Liver (tissue), 9 donors: ENCODE results near the gene CCDC30. TPM values are rescaled to one million over a fixed set of nuclear protein-coding genes. Genes with fewer than 3 reads are reported as not detected.

Source experiments
- DNase-seq: peaks from one replicate; pipeline ENCODE4 v3.0.0-alpha.2; 2017; ENCODE audit warnings: low spot score
- H3K27ac ChIP-seq, 2 donors: one replicate each; pipeline ENCODE4 v1.7.0; 2013; ENCODE audit warnings: inconsistent platforms in 2 of 2, low read length in 2 of 2, control low read depth in 1 of 2, low read depth in 1 of 2, mild to moderate bottlenecking in 1 of 2
- H3K27me3 ChIP-seq, 4 donors: one replicate each; pipeline versions ENCODE4 v1.6.1 to v1.7.0; 2013; ENCODE audit warnings: low read length in 3 of 4, inconsistent platforms in 1 of 4, mild to moderate bottlenecking in 1 of 4, moderate library complexity in 1 of 4; ENCODE audit not compliant: control insufficient read depth in 4 of 4, insufficient read depth in 4 of 4
- H3K36me3 ChIP-seq, 4 donors: one replicate each; pipeline versions ENCODE4 v1.6.1 to v1.7.0; 2013; ENCODE audit warnings: low read length in 3 of 4, mild to moderate bottlenecking in 3 of 4, low read depth in 1 of 4, moderate library complexity in 1 of 4; ENCODE audit not compliant: control insufficient read depth in 4 of 4, insufficient read depth in 3 of 4
- H3K4me1 ChIP-seq, 4 donors: one replicate each; pipeline versions ENCODE4 v1.6.1 to v1.7.0; 2013; ENCODE audit warnings: low read length in 3 of 4, mild to moderate bottlenecking in 3 of 4, moderate library complexity in 1 of 4; ENCODE audit not compliant: control insufficient read depth in 4 of 4, insufficient read depth in 4 of 4
- H3K4me3 ChIP-seq, 3 donors: one replicate each; pipeline versions ENCODE4 v1.6.1 to v1.7.0; 2013; ENCODE audit warnings: low read length in 3 of 3, control low read depth in 1 of 3, low read depth in 1 of 3, mild to moderate bottlenecking in 1 of 3
- H3K9ac ChIP-seq, 2 donors: one replicate each; pipeline ENCODE4 v1.7.0; 2013; ENCODE audit warnings: low read length in 2 of 2, mild to moderate bottlenecking in 2 of 2, moderate library complexity in 2 of 2, control low read depth in 1 of 2, low read depth in 1 of 2
- H3K9me3 ChIP-seq, 4 donors: one replicate each; pipeline versions ENCODE4 v1.6.1 to v1.7.0; 2013; ENCODE audit warnings: low read length in 3 of 4; ENCODE audit not compliant: control insufficient read depth in 4 of 4
- ATF3 ChIP-seq: IDR thresholded peaks from 2 replicates; pipeline ENCODE4 v1.6.1; 2016; ENCODE audit warnings: antibody characterized with exemption
- CTCF ChIP-seq: fragments of 150-350 bp; IDR thresholded peaks from 2 replicates; pipeline ENCODE4 v1.5.1; 2017; ENCODE audit warnings: improper control_type of control experiment, low read depth, low read length; ENCODE audit not compliant: missing input control
- EGR1 ChIP-seq, 2 donors: IDR thresholded peaks; 2 replicates each; pipeline ENCODE4 v1.6.1; 2016 to 2018; ENCODE audit warnings: antibody characterized with exemption in 2 of 2, low read depth in 2 of 2
- FOXA1 ChIP-seq: IDR thresholded peaks from 2 replicates; pipeline ENCODE4 v1.6.1; 2016; ENCODE audit warnings: antibody characterized with exemption
- FOXA2 ChIP-seq: IDR thresholded peaks from 2 replicates; pipeline ENCODE4 v1.6.1; 2016; ENCODE audit warnings: antibody characterized with exemption
- HNF4A ChIP-seq, 2 donors: conservative IDR thresholded peaks; 2 replicates each; pipeline ENCODE4 v1.6.1; 2016; ENCODE audit warnings: antibody characterized with exemption in 2 of 2, mild to moderate bottlenecking in 2 of 2
- HNF4G ChIP-seq: IDR thresholded peaks from 2 replicates; pipeline ENCODE4 v1.6.1; 2016; ENCODE audit warnings: antibody characterized with exemption
- JUND ChIP-seq, 2 donors: IDR thresholded peaks; 2 replicates each; pipeline ENCODE4 v1.6.1; 2016; ENCODE audit warnings: antibody characterized with exemption in 2 of 2
- NR2F2 ChIP-seq: IDR thresholded peaks from 2 replicates; pipeline ENCODE4 v1.6.1; 2016; ENCODE audit warnings: antibody characterized with exemption
- RAD21 ChIP-seq, 2 donors: IDR thresholded peaks; 2 replicates each; pipeline ENCODE4 v1.6.1; 2016; ENCODE audit warnings: antibody characterized with exemption in 2 of 2, mild to moderate bottlenecking in 2 of 2
- RXRA ChIP-seq, 2 donors: IDR thresholded peaks; 2 replicates each; pipeline ENCODE4 v1.6.1; 2017 to 2018; ENCODE audit warnings: antibody characterized with exemption in 2 of 2, mild to moderate bottlenecking in 1 of 2
- SP1 ChIP-seq: IDR thresholded peaks from 2 replicates; pipeline ENCODE4 v1.6.1; 2018; ENCODE audit warnings: antibody characterized with exemption, mild to moderate bottlenecking
- TAF1 ChIP-seq: conservative IDR thresholded peaks from 2 replicates; pipeline ENCODE4 v1.6.1; 2016; ENCODE audit warnings: antibody characterized with exemption, mild to moderate bottlenecking
- YY1 ChIP-seq: IDR thresholded peaks from 2 replicates; pipeline ENCODE4 v1.6.1; 2016; ENCODE audit warnings: antibody characterized with exemption, mild to moderate bottlenecking
- ZBTB33 ChIP-seq: IDR thresholded peaks from 2 replicates; pipeline ENCODE4 v1.6.1; 2016; ENCODE audit warnings: antibody characterized with exemption
- WGBS: extraction: QIAGEN DNeasy Blood & Tissue Kit; methylation state at CpG from one replicate; pipeline ENCODE4 v1.1.7; 2013; 5-methylcytosine and 5-hydroxymethylcytosine counted together
- polyA plus RNA-seq, 2 donors: library from polyadenylated mRNA; stranded (reverse) in 1 of 2; unstranded in 1 of 2; fragments of 200-250 nt in 1 of 2; fragments of >200 nt in 1 of 2; fragmentation: Nextera tagmentation in 1 of 2; extraction: Ambion mirVana in 1 of 2; gene quantifications; one replicate each; pipeline versions ENCODE4 v1.2.1 to v1.2.3, GENCODE V29; 2013 to 2015
- total RNA-seq, 2 donors: library from RNA; depleted of rRNA; stranded (reverse); fragments of >200 nt; gene quantifications; one replicate each; pipeline ENCODE4 v1.2.3, GENCODE V29; 2014
- TF ChIP-seq, protein P1 (sequence below): IDR thresholded peaks from 2 replicates; pipeline ENCODE4 v1.6.1; 2016; ENCODE audit warnings: antibody characterized with exemption, mild to moderate bottlenecking
- TF ChIP-seq, protein P2 (sequence below): IDR thresholded peaks from 2 replicates; pipeline ENCODE4 v1.6.1; 2016; ENCODE audit warnings: antibody characterized with exemption
- donor health status: healthy.
- donor health status: healthy.
- donor health status: healthy.
- donor health status: healthy.
- donor health status: healthy.

CCDC30 gene
- total and polyA plus RNA-seq, 4 donors: 0.07 to 2.0 (median 1.3) TPM

DNA sequence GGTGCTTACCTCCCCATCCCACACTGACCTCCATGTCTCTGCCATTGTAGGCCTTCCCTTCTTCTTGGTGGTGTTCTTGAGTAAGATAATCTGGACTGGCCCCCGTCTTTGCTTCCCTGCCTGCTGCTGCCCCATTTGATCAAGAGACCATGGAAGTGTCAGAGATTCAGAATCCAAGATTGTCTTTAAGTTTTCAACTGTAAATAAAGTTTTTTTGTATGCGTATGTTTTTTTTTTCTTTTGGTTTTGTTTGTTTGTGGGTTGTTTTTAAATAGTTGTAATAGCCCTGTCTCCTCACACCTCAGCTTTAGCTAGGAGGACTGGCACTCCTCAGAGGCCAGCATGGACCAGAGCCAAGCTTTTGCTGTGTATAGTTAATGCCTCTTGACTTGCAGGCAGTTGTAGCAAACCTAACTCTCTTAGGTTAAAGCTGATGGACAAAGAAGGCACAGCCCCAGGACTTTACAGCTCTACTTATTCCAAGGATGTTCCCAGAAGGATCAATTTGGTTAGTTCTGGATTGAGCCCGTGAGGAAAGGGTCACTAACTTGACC lies 213.5 kb downstream of the CCDC30 start:
- WGBS: 96% methylated on average over 3 of the region's 3 CpGs
- no peak overlapping the region for H3K4me3 ChIP-seq
- peaks cover 0 to 10% (median 3%) of the 10 kb centered on the region in 4 donors for H3K36me3 ChIP-seq
- H3K27me3 ChIP-seq: no peaks in the 10 kb centered on the region
- no peak for DNase-seq
- peaks cover 1 to 18% (median 12%) of the 10 kb centered on the region in 4 donors for H3K4me1 ChIP-seq
- no peak for TF ChIP-seq TAF1
- TF ChIP-seq YY1: no peak
- TF ChIP-seq FOXA2: no peak
- TF ChIP-seq HNF4G: no peak
- no peak for TF ChIP-seq ZBTB33
- H3K9ac ChIP-seq: no peak overlapping the region
- no peaks in the 10 kb centered on the region for H3K9me3 ChIP-seq
- no peak overlapping the region for H3K27ac ChIP-seq

DNA sequence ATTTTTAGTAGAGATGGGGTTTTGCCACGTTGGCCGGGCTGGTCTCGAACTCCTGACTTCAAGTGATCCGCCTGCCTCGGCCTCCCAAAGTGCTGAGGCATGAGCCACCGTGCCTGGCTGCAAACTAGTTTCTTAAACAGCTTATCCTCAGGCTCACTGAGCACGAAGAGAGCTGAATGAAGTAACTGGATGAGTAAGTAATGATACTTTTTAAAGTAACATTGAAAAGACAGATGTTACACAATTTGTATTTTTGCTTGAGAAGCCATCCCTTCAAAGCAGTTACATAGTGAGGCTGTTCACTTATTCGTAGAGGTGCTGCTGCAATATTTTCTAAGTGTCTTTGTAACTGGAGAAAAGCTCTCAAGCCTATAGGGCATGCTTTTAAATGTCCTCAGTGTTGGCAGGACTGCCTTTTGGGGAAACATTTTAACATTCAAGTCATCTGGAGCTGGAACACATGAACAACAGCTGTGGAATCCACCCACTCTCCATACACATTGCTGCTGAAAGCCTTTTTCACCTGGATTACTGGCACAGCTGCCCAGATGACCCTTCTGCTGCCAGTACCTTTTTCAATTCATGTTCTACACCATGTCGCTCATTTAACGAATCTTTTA lies 216.4 kb downstream of the CCDC30 start:
- H3K27me3 ChIP-seq: no peaks in the 10 kb centered on the region
- no peaks in the 10 kb centered on the region for H3K9me3 ChIP-seq
- peaks cover 0 to 8% (median 3%) of the 10 kb centered on the region in 4 donors for H3K36me3 ChIP-seq
- no peak overlapping the region for H3K27ac ChIP-seq
- 92% methylated on average over 10 of the region's 10 CpGs for WGBS
- DNase-seq: no peak
- H3K4me3 ChIP-seq: no peak overlapping the region
- peaks cover 1 to 25% (median 20%) of the 10 kb centered on the region in 4 donors for H3K4me1 ChIP-seq
- TF ChIP-seq HNF4G: no peak
- TF ChIP-seq EGR1 (IDR thresholded peaks at IDR 0.05; ENCODE audit: low read depth in 2 of 2): no peak
- no peak for TF ChIP-seq NR2F2
- TF ChIP-seq, protein P1, sequence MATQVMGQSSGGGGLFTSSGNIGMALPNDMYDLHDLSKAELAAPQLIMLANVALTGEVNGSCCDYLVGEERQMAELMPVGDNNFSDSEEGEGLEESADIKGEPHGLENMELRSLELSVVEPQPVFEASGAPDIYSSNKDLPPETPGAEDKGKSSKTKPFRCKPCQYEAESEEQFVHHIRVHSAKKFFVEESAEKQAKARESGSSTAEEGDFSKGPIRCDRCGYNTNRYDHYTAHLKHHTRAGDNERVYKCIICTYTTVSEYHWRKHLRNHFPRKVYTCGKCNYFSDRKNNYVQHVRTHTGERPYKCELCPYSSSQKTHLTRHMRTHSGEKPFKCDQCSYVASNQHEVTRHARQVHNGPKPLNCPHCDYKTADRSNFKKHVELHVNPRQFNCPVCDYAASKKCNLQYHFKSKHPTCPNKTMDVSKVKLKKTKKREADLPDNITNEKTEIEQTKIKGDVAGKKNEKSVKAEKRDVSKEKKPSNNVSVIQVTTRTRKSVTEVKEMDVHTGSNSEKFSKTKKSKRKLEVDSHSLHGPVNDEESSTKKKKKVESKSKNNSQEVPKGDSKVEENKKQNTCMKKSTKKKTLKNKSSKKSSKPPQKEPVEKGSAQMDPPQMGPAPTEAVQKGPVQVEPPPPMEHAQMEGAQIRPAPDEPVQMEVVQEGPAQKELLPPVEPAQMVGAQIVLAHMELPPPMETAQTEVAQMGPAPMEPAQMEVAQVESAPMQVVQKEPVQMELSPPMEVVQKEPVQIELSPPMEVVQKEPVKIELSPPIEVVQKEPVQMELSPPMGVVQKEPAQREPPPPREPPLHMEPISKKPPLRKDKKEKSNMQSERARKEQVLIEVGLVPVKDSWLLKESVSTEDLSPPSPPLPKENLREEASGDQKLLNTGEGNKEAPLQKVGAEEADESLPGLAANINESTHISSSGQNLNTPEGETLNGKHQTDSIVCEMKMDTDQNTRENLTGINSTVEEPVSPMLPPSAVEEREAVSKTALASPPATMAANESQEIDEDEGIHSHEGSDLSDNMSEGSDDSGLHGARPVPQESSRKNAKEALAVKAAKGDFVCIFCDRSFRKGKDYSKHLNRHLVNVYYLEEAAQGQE: no peak
- TF ChIP-seq JUND (IDR thresholded peaks at IDR 0.05): no peak
- TF ChIP-seq, protein P2, sequence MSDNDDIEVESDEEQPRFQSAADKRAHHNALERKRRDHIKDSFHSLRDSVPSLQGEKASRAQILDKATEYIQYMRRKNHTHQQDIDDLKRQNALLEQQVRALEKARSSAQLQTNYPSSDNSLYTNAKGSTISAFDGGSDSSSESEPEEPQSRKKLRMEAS: no peak
- no peak for TF ChIP-seq FOXA2
- TF ChIP-seq RXRA (IDR thresholded peaks at IDR 0.05): no peak
- no peak for TF ChIP-seq HNF4A (conservative IDR thresholded peaks at IDR 0.05)
- no peak for TF ChIP-seq CTCF
- no peak for TF ChIP-seq ATF3
- no peak for TF ChIP-seq RAD21 (IDR thresholded peaks at IDR 0.05)
- TF ChIP-seq YY1: no peak
- TF ChIP-seq FOXA1: no peak
- TF ChIP-seq SP1: no peak
- no peak for TF ChIP-seq ZBTB33
- no peak overlapping the region for H3K9ac ChIP-seq
